Stomach (tissue), 9 donors: ENCODE measurements around the gene FRYL. TPM values are rescaled to one million over a fixed set of nuclear protein-coding genes. Genes with fewer than 3 reads are reported as not detected.

ENCODE experiments used
- DNase-seq, 2 donors: peaks; one replicate each; pipeline versions ENCODE4 v3.0.0 to v3.0.0-alpha.2; 2013 to 2019
- H3K27ac ChIP-seq, 5 donors: fragments of 200-600 bp in 4 of 5; sonication (generic) in 4 of 5; one replicate each; pipeline ENCODE4 v1.5.1; 2013 to 2019; ENCODE audit warnings: mild to moderate bottlenecking in 1 of 5, moderate library complexity in 1 of 5
- H3K27me3 ChIP-seq, 3 donors: fragments of 200-600 bp; sonication (generic); one replicate each; pipeline ENCODE4 v1.5.1; 2017 to 2019; ENCODE audit warnings: mixed run types in 1 of 3
- H3K36me3 ChIP-seq, 4 donors: fragments of 200-600 bp; sonication (generic); 1 replicate in 3 of 4; 2 replicates in 1 of 4; pipeline ENCODE4 v1.5.1; 2016 to 2019
- H3K4me1 ChIP-seq, 4 donors: fragments of 200-600 bp; sonication (generic); one replicate each; pipeline ENCODE4 v1.5.1; 2016 to 2019
- H3K4me3 ChIP-seq, 4 donors: fragments of 200-600 bp; sonication (generic) in 3 of 4; one replicate each; pipeline ENCODE4 v1.5.1; 2016 to 2019; ENCODE audit warnings: mild to moderate bottlenecking in 1 of 4
- H3K9me3 ChIP-seq, 4 donors: fragments of 200-600 bp; sonication (generic); one replicate each; pipeline ENCODE4 v1.5.1; 2016 to 2019
- CTCF ChIP-seq, 7 experiments: fragments of 450-650 bp in 4 of 7; fragments of 200-600 bp in 3 of 7; sonication (generic) in 3 of 7; IDR thresholded peaks; one replicate each; pipeline ENCODE4 v1.5.1; 2016 to 2019; ENCODE audit warnings: antibody characterized with exemption in 7 of 7, control low read depth in 2 of 7, mild to moderate bottlenecking in 1 of 7
- EP300 ChIP-seq: sonication (generic); formaldehyde crosslinking; IDR thresholded peaks from one replicate; pipeline ENCODE4 v1.6.1; 2017; ENCODE audit warnings: antibody characterized with exemption
- POLR2A ChIP-seq, 4 donors: fragments of 450-650 bp; IDR thresholded peaks; one replicate each; pipeline ENCODE4 v1.6.1; 2016; ENCODE audit warnings: antibody characterized with exemption in 4 of 4, control low read depth in 2 of 4, mild to moderate bottlenecking in 1 of 4, moderate library complexity in 1 of 4
- POLR2AphosphoS5 ChIP-seq, 3 donors: sonication (generic); formaldehyde crosslinking; IDR thresholded peaks; one replicate each; pipeline ENCODE4 v1.6.1; 2016; ENCODE audit warnings: antibody characterized with exemption in 3 of 3
- WGBS, 5 donors: extraction: QIAGEN DNeasy Blood & Tissue Kit in 3 of 5; methylation state at CpG; one replicate each; pipeline versions ENCODE4 v1.1.5 to v1.1.7; 2013 to 2018; 5-methylcytosine and 5-hydroxymethylcytosine counted together
- intact Hi-C: fragments of 100-400 bp; cut with DNase I; formaldehyde crosslinking; loops from one replicate; pipeline ENCODE4 v1.15.1; 2023; ENCODE audit warnings: low total_unique reads
- polyA plus RNA-seq, 3 donors: library from polyadenylated mRNA; stranded (reverse); fragments of 200-250 nt; gene quantifications; one replicate each; pipeline ENCODE4 v1.2.3, GENCODE V29; 2013
- total RNA-seq, 5 donors: library from RNA; depleted of rRNA; stranded (reverse); fragments of >200 nt; gene quantifications; one replicate each; pipeline versions ENCODE4 v1.1.0 to v1.2.3, GENCODE V29; 2014 to 2016
- donor health status: healthy with polysubstance abuse.
- donor health status: Bipolar disorder and iron deficiency.
- donor health status: healthy.

FRYL gene
- total and polyA plus RNA-seq, 8 donors, result 6.4 to 697 (median 67.0) TPM

- intact Hi-C loops, result no loop called here
- Histone ChIP-seq H3K36me3 (peaks cover 0 to 29% (median 27%) of the 10 kb centered on the region in 4 donors), H3K27me3 (no peaks in the 10 kb centered on the region), H3K4me3 (no peak overlapping the region), H3K4me1 (peaks cover 0 to 27% (median 10%) of the 10 kb centered on the region in 4 donors), H3K27ac (no peak overlapping the region), H3K9me3 (no peaks in the 10 kb centered on the region)
- 28 to 55% (median 38%) methylated on average over 5 of the region's 5 CpGs for WGBS, 5 donors
- DNase-seq, result no peak
- no peak for TF ChIP-seq POLR2A (IDR thresholded peaks at IDR 0.05)
- TF ChIP-seq POLR2AphosphoS5 (IDR thresholded peaks at IDR 0.05), result no peak
These were observed 156.8 kb downstream of the FRYL start for GRCh38 chr4:48623182-48623780.

GRCh38 chr4:48620831-48621230 is 159.2 kb downstream of the FRYL start:
- Histone ChIP-seq H3K36me3 (peaks cover 6 to 45% (median 37%) of the 10 kb centered on the region in 4 donors), H3K27me3 (no peaks in the 10 kb centered on the region), H3K9me3 (no peaks in the 10 kb centered on the region), H3K27ac (no peak overlapping the region), H3K4me3 (no peak overlapping the region), H3K4me1 (peaks cover 0 to 27% (median 10%) of the 10 kb centered on the region in 4 donors)
- 77 to 90% (median 86%) methylated on average over 2 of the region's 2 CpGs for WGBS, 5 donors
- TF ChIP-seq POLR2A (IDR thresholded peaks at IDR 0.05) (no peak), EP300 (no peak), POLR2AphosphoS5 (IDR thresholded peaks at IDR 0.05) (no peak), CTCF (IDR thresholded peaks at IDR 0.05) (no peak)
- intact Hi-C loops, result no loop called here
- DNase-seq, result no peak

- peaks cover 0 to 27% (median 10%) of the 10 kb centered on the region in 4 donors for H3K4me1 ChIP-seq
- TF ChIP-seq POLR2A (IDR thresholded peaks at IDR 0.05) (no peak), CTCF (IDR thresholded peaks at IDR 0.05) (no peak), POLR2AphosphoS5 (IDR thresholded peaks at IDR 0.05) (no peak), EP300 (no peak)
- no peak overlapping the region for H3K4me3 ChIP-seq
- intact Hi-C loops, result no loop called here
- H3K36me3 ChIP-seq, result peaks cover 6 to 45% (median 37%) of the 10 kb centered on the region in 4 donors
- WGBS, 5 donors, result 53 to 67% (median 59%) methylated on average over 1 of the region's 1 CpG
- no peak for DNase-seq
- no peaks in the 10 kb centered on the region for H3K27me3 ChIP-seq
- no peak overlapping the region for H3K27ac ChIP-seq
- no peaks in the 10 kb centered on the region for H3K9me3 ChIP-seq
These were observed 160.0 kb downstream of the FRYL start for GRCh38 chr4:48620093-48620492.

GRCh38 chr4:48604527-48604926 is 175.6 kb downstream of the FRYL start:
- H3K9me3 ChIP-seq, result no peaks in the 10 kb centered on the region
- intact Hi-C loops, result no loop called here
- WGBS, 5 donors, result 37 to 67% (median 58%) methylated on average over 4 of the region's 4 CpGs
- peak in 1 of 2 donors; percentile 12 for DNase-seq
- peaks cover 10 to 41% (median 19%) of the 10 kb centered on the region in 4 donors for H3K4me1 ChIP-seq
- peaks cover 0 to 36% (median 16%) of the 10 kb centered on the region in 4 donors for H3K36me3 ChIP-seq
- H3K27me3 ChIP-seq, result no peaks in the 10 kb centered on the region
- H3K27ac ChIP-seq, result no peak overlapping the region
- H3K4me3 ChIP-seq, result no peak overlapping the region
- no peak for TF ChIP-seq POLR2AphosphoS5 (IDR thresholded peaks at IDR 0.05)
- no peak for TF ChIP-seq POLR2A (IDR thresholded peaks at IDR 0.05)
- no peak for TF ChIP-seq CTCF (IDR thresholded peaks at IDR 0.05)
- TF ChIP-seq EP300, result no peak

- peak overlapping the region in 2 of 5 donors; percentile 53 to 54 for H3K27ac ChIP-seq
- intact Hi-C loops, result no loop called here
- H3K4me1 ChIP-seq, result peaks cover 10 to 42% (median 19%) of the 10 kb centered on the region in 4 donors
- H3K36me3 ChIP-seq, result peaks cover 0 to 34% (median 15%) of the 10 kb centered on the region in 4 donors
- TF ChIP-seq POLR2A (IDR thresholded peaks at IDR 0.05) (no peak), CTCF (IDR thresholded peaks at IDR 0.05) (no peak), POLR2AphosphoS5 (IDR thresholded peaks at IDR 0.05) (no peak), EP300 (no peak)
- no peak overlapping the region for H3K4me3 ChIP-seq
- DNase-seq, result no peak
- WGBS, 5 donors, result 59 to 77% (median 71%) methylated on average over 1 of the region's 1 CpG
- no peaks in the 10 kb centered on the region for H3K9me3 ChIP-seq
- H3K27me3 ChIP-seq, result no peaks in the 10 kb centered on the region
These were observed 176.0 kb downstream of the FRYL start for GRCh38 chr4:48604041-48604440.
